NCI-H187 (cell line): ENCODE data around the gene PRSS37.

Experiments
- DNase-seq, 2 experiments: peaks; one replicate each; lab custom pipeline; 2025; lab: John Stamatoyannopoulos, UW

Gene PRSS37

GRCh38 chr7:141788296-141788695 is 53.0 kb downstream of the PRSS37 start:
- no peak for DNase-seq
